B cell (primary cell): ENCODE results near the gene SLC16A6. TPM values are rescaled to one million over a fixed set of nuclear protein-coding genes. Genes with fewer than 3 reads are reported as not detected.

Source experiments
- ATAC-seq: fragments of 200-7000 bp; cut with Tn5 transposase; one replicate; pipeline ENCODE4 v1.10.0; 2021; ENCODE audit warnings: low read depth, mild to moderate bottlenecking, moderate number of reproducible peaks, moderate library complexity
- CTCF ChIA-PET: fragments of 350-600 bp; sonication (Branson Sonifier 250); formaldehyde crosslinking; loops from one replicate; lab custom pipeline; 2021; ENCODE audit warnings: antibody characterized with exemption, inconsistent platforms; lab: Charles Lee
- POLR2A ChIA-PET: fragments of 350-600 bp; sonication (Branson Sonifier 250); formaldehyde crosslinking; loops from one replicate; lab custom pipeline; 2021; ENCODE audit warnings: antibody characterized with exemption; lab: Charles Lee
- DNase-seq: peaks from one replicate; pipeline ENCODE4 v3.0.0; 2013
- H2AFZ ChIP-seq: 2 replicates; pipeline ENCODE4 v1.6.1; 2012; ENCODE audit warnings: mild to moderate bottlenecking, low read depth, low read length; ENCODE audit not compliant: insufficient read depth, poor library complexity, severe bottlenecking
- H3K27ac ChIP-seq, 2 donors: 1 replicate in 1 of 2; 2 replicates in 1 of 2; pipeline ENCODE4 v1.5.1; 2012 to 2013; ENCODE audit warnings: low read length in 2 of 2, mild to moderate bottlenecking in 2 of 2, moderate library complexity in 1 of 2
- H3K27me3 ChIP-seq, 4 experiments: fragments of 200-600 bp in 1 of 4; sonication (generic) in 1 of 4; replicated peaks in 1 of 4; 1 replicate in 2 of 4; 2 replicates in 2 of 4; pipeline versions ENCODE4 v1.6.1 to v1.7.0; 2013 to 2016; ENCODE audit warnings: low read length in 3 of 4, mild to moderate bottlenecking in 2 of 4, mixed read lengths in 1 of 4, moderate library complexity in 1 of 4; ENCODE audit not compliant: insufficient read depth in 4 of 4, control insufficient read depth in 3 of 4; ENCODE audit errors: control extremely low read depth in 1 of 4
- H3K36me3 ChIP-seq, 2 experiments: replicated peaks in 1 of 2; 1 replicate in 1 of 2; 2 replicates in 1 of 2; pipeline versions ENCODE4 v1.6.1 to v1.7.1; 2013; ENCODE audit warnings: low read length in 1 of 2; ENCODE audit not compliant: insufficient read depth in 2 of 2, control insufficient read depth in 1 of 2; ENCODE audit errors: control extremely low read depth in 1 of 2, extremely low read depth in 1 of 2
- H3K4me1 ChIP-seq, 2 donors: fragments of 200-600 bp in 1 of 2; sonication (generic) in 1 of 2; 1 replicate in 1 of 2; 2 replicates in 1 of 2; pipeline versions ENCODE4 v1.5.1 to v1.6.1; 2013 to 2017; ENCODE audit warnings: low read length in 2 of 2; ENCODE audit not compliant: control insufficient read depth in 2 of 2, insufficient read depth in 2 of 2
- H3K4me2 ChIP-seq: replicated peaks from 2 replicates; pipeline ENCODE3; 2012; ENCODE audit warnings: mild to moderate bottlenecking, low read depth, low read length; ENCODE audit not compliant: poor library complexity, severe bottlenecking
- H3K4me3 ChIP-seq, 5 experiments: fragments of 200-600 bp in 1 of 5; sonication (generic) in 1 of 5; 1 replicate in 3 of 5; 2 replicates in 2 of 5; pipeline versions ENCODE4 v1.5.1 to v1.7.0; 2011 to 2016; ENCODE audit warnings: low read length in 4 of 5, mild to moderate bottlenecking in 4 of 5, low read depth in 2 of 5, control low read depth in 1 of 5, moderate library complexity in 1 of 5; ENCODE audit not compliant: insufficient read depth in 1 of 5; ENCODE audit errors: control extremely low read depth in 1 of 5, extremely low read depth in 1 of 5
- H3K79me2 ChIP-seq: fragments of 200-600 bp; sonication (generic); one replicate; pipeline ENCODE4 v1.6.0; 2016; ENCODE audit warnings: low read length; ENCODE audit not compliant: control insufficient read depth, insufficient read depth
- H3K9ac ChIP-seq: fragments of 200-600 bp; sonication (generic); 2 replicates; pipeline ENCODE4 v1.6.1; 2017; ENCODE audit warnings: mild to moderate bottlenecking, low read length, moderate library complexity
- H3K9me3 ChIP-seq, 3 donors: one replicate each; pipeline versions ENCODE4 v1.6.1 to v1.7.1; 2013; ENCODE audit warnings: low read length in 2 of 3; ENCODE audit not compliant: control insufficient read depth in 2 of 3, insufficient read depth in 1 of 3; ENCODE audit errors: control extremely low read depth in 1 of 3
- H4K20me1 ChIP-seq: 2 replicates; pipeline ENCODE4 v1.6.0; 2012; ENCODE audit warnings: mild to moderate bottlenecking, low read length; ENCODE audit not compliant: insufficient read depth, control insufficient read depth, poor library complexity, severe bottlenecking
- H3K27ac Mint-ChIP-seq: one replicate; pipeline ENCODE4 v1.8.0; 2021; ENCODE audit warnings: mixed read lengths
- H3K27me3 Mint-ChIP-seq: one replicate; pipeline ENCODE4 v1.8.0; 2021; ENCODE audit warnings: mixed read lengths
- H3K4me1 Mint-ChIP-seq: one replicate; pipeline ENCODE4 v1.8.0; 2021; ENCODE audit warnings: mixed read lengths
- H3K4me3 Mint-ChIP-seq: one replicate; pipeline ENCODE4 v1.8.0; 2021; ENCODE audit warnings: mixed read lengths
- H3K9me3 Mint-ChIP-seq: one replicate; pipeline ENCODE4 v1.8.0; 2022; ENCODE audit warnings: mixed read lengths; ENCODE audit not compliant: insufficient read depth
- EZH2 ChIP-seq: IDR thresholded peaks from 2 replicates; pipeline ENCODE4 v1.6.1; 2012; ENCODE audit warnings: borderline replicate concordance, low read depth, mild to moderate bottlenecking, moderate library complexity, low read length; ENCODE audit not compliant: insufficient read depth, poor library complexity, severe bottlenecking
- WGBS: methylation state at CpG from one replicate; pipeline ENCODE4 v1.1.5; 2013; ENCODE audit warnings: missing lambda C conversion rate; ENCODE audit not compliant: insufficient coverage; 5-methylcytosine and 5-hydroxymethylcytosine counted together
- intact Hi-C: fragments of 100-400 bp; cut with micrococcal nuclease; formaldehyde crosslinking; loops from one replicate; pipeline ENCODE4 v1.10.0; 2022
- polyA plus RNA-seq: library from polyadenylated mRNA; depleted of rRNA; stranded (reverse); fragments of >200 nt; gene quantifications from 2 replicates; pipeline ENCODE4 v1.2.3, GENCODE V29; 2012
- total RNA-seq, 2 donors: library from RNA; stranded (reverse); fragments of 120-200 nt in 1 of 2; gene quantifications; 1 replicate in 1 of 2; 2 replicates in 1 of 2; pipeline versions ENCODE4 v1.2.3 to v1.2.4, GENCODE V29; 2013 to 2022
- TF ChIP-seq, protein P1 (sequence below): fragments of 200-600 bp; IDR thresholded peaks from one replicate; pipeline ENCODE4 v1.8.0; 2022; ENCODE audit warnings: antibody characterized with exemption, mild to moderate bottlenecking

Gene SLC16A6
- total and polyA plus RNA-seq, 2 donors (not counting 1 experiment from before 2014, with no cell fraction given), result 1.1 to 3.8 TPM

DNA sequence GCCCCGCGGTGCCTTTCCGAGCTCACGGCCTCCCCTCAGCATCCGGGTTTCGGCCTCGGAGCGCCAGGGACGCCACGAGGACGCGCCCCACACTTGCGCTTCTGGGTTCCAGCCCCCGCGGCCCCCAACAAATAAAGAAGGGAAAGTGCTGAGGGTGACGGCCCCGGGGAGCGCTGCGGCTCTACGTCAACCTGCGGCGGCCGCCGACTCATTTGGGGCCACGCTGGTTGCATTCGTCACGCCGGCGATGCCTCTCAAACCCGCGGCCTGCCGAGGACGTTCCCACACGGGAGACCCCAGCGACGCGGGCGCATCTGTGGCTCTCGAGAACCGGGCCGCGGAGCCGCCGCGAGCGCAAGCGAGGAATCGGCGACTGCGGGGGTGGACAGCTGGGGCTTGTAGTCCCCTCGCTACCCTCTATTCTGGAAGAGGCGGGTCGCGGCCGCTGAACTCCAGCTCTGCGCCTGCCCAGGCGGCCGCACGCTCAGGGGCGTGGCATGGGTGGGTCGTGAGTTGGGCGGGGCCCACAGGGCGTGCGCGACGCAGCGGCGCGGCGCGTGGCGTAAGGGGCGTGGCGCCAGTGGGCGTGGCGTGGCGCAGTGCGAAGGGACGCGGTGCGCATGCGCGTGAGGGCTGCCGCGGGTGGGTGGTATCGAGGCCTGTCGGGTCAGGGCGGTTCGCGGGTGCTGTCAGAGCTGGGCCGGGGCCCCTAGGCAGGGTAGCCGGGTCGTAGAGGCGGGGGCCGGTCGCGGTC, 43.3 kb downstream of the SLC16A6 start, which contains the start of gene AMZ2:
AMZ2 (plus strand) TSS at position 599 of the 754 bp plus-strand sequence. CDS start 2,145 bp downstream, outside the sequence.
- no peaks in the 10 kb centered on the region for H3K27me3 ChIP-seq
- CTCF ChIA-PET, result interaction anchor here (0.8 to 3.7 kb wide), 15 partner anchors 10 to 210 kb away, joined by 3 to 32 read pairs (median 6); partner anchors contain the start of gene WIPI1
- H3K4me1 Mint-ChIP-seq, result peaks cover 54% of the 10 kb centered on the region
- DNase-seq, result peak; percentile 99
- H3K36me3 ChIP-seq, result peaks cover 0 to 12% of the 10 kb centered on the region in 2 experiments
- no peaks in the 10 kb centered on the region for H3K27me3 Mint-ChIP-seq
- peak within 1 kb of the TSS; percentile 71 for H2AFZ ChIP-seq
- H3K4me3 Mint-ChIP-seq, result peak within 1 kb of the TSS; percentile 96
- peak within 1 kb of the TSS; percentile 90 for H3K4me2 ChIP-seq
- H3K79me2 ChIP-seq, result peaks cover 42% of the 10 kb centered on the region
- H3K4me1 ChIP-seq, result peaks cover 31 to 34% of the 10 kb centered on the region in 2 donors
- peak; percentile 89 for ATAC-seq
- peak within 1 kb of the TSS; percentile 24 to 81 (median 76) for H3K4me3 ChIP-seq
- no peaks in the 10 kb centered on the region for H4K20me1 ChIP-seq
- H3K9me3 Mint-ChIP-seq, result no peaks in the 10 kb centered on the region
- POLR2A ChIA-PET, result interaction anchor here (0.5 to 3.5 kb wide), 19 partner anchors 10 to 535 kb away, joined by 3 to 62 read pairs (median 5); partner anchors contain the start of genes ARSG, SLC16A6 and WIPI1
- TF ChIP-seq EZH2, result no peak
- TF ChIP-seq, protein P1, sequence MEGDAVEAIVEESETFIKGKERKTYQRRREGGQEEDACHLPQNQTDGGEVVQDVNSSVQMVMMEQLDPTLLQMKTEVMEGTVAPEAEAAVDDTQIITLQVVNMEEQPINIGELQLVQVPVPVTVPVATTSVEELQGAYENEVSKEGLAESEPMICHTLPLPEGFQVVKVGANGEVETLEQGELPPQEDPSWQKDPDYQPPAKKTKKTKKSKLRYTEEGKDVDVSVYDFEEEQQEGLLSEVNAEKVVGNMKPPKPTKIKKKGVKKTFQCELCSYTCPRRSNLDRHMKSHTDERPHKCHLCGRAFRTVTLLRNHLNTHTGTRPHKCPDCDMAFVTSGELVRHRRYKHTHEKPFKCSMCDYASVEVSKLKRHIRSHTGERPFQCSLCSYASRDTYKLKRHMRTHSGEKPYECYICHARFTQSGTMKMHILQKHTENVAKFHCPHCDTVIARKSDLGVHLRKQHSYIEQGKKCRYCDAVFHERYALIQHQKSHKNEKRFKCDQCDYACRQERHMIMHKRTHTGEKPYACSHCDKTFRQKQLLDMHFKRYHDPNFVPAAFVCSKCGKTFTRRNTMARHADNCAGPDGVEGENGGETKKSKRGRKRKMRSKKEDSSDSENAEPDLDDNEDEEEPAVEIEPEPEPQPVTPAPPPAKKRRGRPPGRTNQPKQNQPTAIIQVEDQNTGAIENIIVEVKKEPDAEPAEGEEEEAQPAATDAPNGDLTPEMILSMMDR, result no peak
- H3K9me3 ChIP-seq, result no peaks in the 10 kb centered on the region
- intact Hi-C loops, result loop anchor here (1.0 to 5.0 kb wide), 7 partner anchors 10 to 210 kb away; partner anchors contain the start of genes ARSG, KPNA2, SLC16A6 and WIPI1
- H3K9ac ChIP-seq, result peak within 1 kb of the TSS; percentile 96
- H3K27ac ChIP-seq, result peak within 1 kb of the TSS; percentile 96 to 98
- WGBS, result under 1% methylated on average over 97 of the region's 97 CpGs
- H3K27ac Mint-ChIP-seq, result peak within 1 kb of the TSS; percentile 99
